Keratinocyte (primary cell): ENCODE data around the gene VPS52. TPM values are rescaled to one million over a fixed set of nuclear protein-coding genes. Genes with fewer than 3 reads are reported as not detected.

Experiments used
- DNase-seq: peaks from one replicate; pipeline ENCODE4 v3.0.0-alpha.2; 2011; ENCODE audit warnings: low read depth, missing footprints, low spot score
- FAIRE-seq: peaks from 2 replicates; lab custom pipeline; 2011; peaks lifted over from hg19 to GRCh38; lab: Jason Lieb, UNC
- H2AFZ ChIP-seq: 2 replicates; pipeline ENCODE4 v1.6.0; 2012; ENCODE audit warnings: low read length, control low read depth, inconsistent platforms; ENCODE audit not compliant: control insufficient read depth
- H3K27ac ChIP-seq: 2 replicates; pipeline ENCODE4 v1.5.1; 2011; ENCODE audit warnings: low read length; ENCODE audit not compliant: control insufficient read depth, insufficient read depth
- H3K27me3 ChIP-seq: 3 replicates; pipeline ENCODE4 v1.6.0; 2011; ENCODE audit warnings: low read length; ENCODE audit not compliant: control insufficient read depth, insufficient read depth; ENCODE audit errors: extremely low read depth
- H3K36me3 ChIP-seq, 2 experiments: 2 replicates in 1 of 2; 3 replicates in 1 of 2; pipeline ENCODE4 v1.5.1; 2011; ENCODE audit warnings: low read length in 2 of 2, mild to moderate bottlenecking in 1 of 2; ENCODE audit not compliant: control insufficient read depth in 2 of 2, insufficient read depth in 2 of 2; ENCODE audit errors: extremely low read depth in 1 of 2
- H3K4me1 ChIP-seq: 3 replicates; pipeline ENCODE4 v1.5.1; 2011; ENCODE audit warnings: low read length; ENCODE audit not compliant: control insufficient read depth, insufficient read depth; ENCODE audit errors: extremely low read depth
- H3K4me2 ChIP-seq: 3 replicates; pipeline ENCODE4 v1.6.0; 2011; ENCODE audit warnings: low read depth, low read length; ENCODE audit not compliant: control insufficient read depth, insufficient read depth; ENCODE audit errors: extremely low read depth
- H3K4me3 ChIP-seq, 3 experiments: fragments of 200-600 bp in 1 of 3; sonication (generic) in 1 of 3; 2 replicates in 2 of 3; 3 replicates in 1 of 3; pipeline ENCODE4 v1.5.1; 2011 to 2016; ENCODE audit warnings: low read length in 3 of 3, mild to moderate bottlenecking in 3 of 3, control low read depth in 2 of 3, inconsistent platforms in 1 of 3, low read depth in 1 of 3, mixed read lengths in 1 of 3, mixed run types in 1 of 3, moderate library complexity in 1 of 3; ENCODE audit not compliant: control insufficient read depth in 2 of 3, insufficient read depth in 2 of 3; ENCODE audit errors: extremely low read depth in 1 of 3
- H3K79me2 ChIP-seq: 2 replicates; pipeline ENCODE4 v1.6.0; 2012; ENCODE audit warnings: low read length; ENCODE audit not compliant: control insufficient read depth, insufficient read depth
- H3K9ac ChIP-seq: 3 replicates; pipeline ENCODE4 v1.6.0; 2011; ENCODE audit warnings: low read length; ENCODE audit not compliant: control insufficient read depth, insufficient read depth; ENCODE audit errors: extremely low read depth
- H3K9me1 ChIP-seq: 3 replicates; pipeline ENCODE4 v1.6.0; 2011; ENCODE audit warnings: low read length; ENCODE audit not compliant: control insufficient read depth, insufficient read depth; ENCODE audit errors: extremely low read depth
- H3K9me3 ChIP-seq: 2 replicates; pipeline ENCODE4 v1.5.1; 2012; ENCODE audit warnings: low read depth, low read length; ENCODE audit not compliant: control insufficient read depth
- H4K20me1 ChIP-seq: 3 replicates; pipeline ENCODE4 v1.6.0; 2011; ENCODE audit warnings: low read length; ENCODE audit not compliant: control insufficient read depth, insufficient read depth; ENCODE audit errors: extremely low read depth
- CTCF ChIP-seq, 3 experiments: IDR thresholded peaks in 1 of 3; conservative IDR thresholded peaks in 1 of 3; optimal IDR thresholded peaks in 1 of 3; 2 replicates in 2 of 3; 3 replicates in 1 of 3; pipeline versions ENCODE3 to v1.5.1; 2011; ENCODE audit warnings: low read length in 3 of 3, mild to moderate bottlenecking in 3 of 3, moderate library complexity in 2 of 3, control low read depth in 1 of 3, inconsistent platforms in 1 of 3; ENCODE audit not compliant: insufficient read depth in 2 of 3; ENCODE audit errors: extremely low read depth in 1 of 3
- EZH2 ChIP-seq: IDR thresholded peaks from one replicate; pipeline ENCODE4 v1.6.1; 2012; ENCODE audit warnings: inconsistent platforms, mild to moderate bottlenecking, low read length, moderate library complexity
- dilution Hi-C: fragments of 300-500 bp; cut with MboI; formaldehyde crosslinking; loops from one replicate; pipeline ENCODE4 v1.7.0; 2020; ENCODE audit warnings: low sequenced_read_pairs; ENCODE audit not compliant: extremely low pct_ligation_motif_present
- polyA minus RNA-seq, 3 experiments: library from RNA; depleted of rRNA, polyadenylated mRNA; stranded (reverse); fragments of >200 nt; gene quantifications; 1 replicate in 1 of 3; 2 replicates in 1 of 3; 3 replicates in 1 of 3; pipeline ENCODE4 v1.2.3, GENCODE V29; 2011
- polyA plus RNA-seq, 5 experiments: library from polyadenylated mRNA; depleted of rRNA in 3 of 5; stranded (reverse) in 3 of 5; stranded (forward) in 1 of 5; unstranded in 1 of 5; fragments of >200 nt; gene quantifications; 1 replicate in 1 of 5; 2 replicates in 3 of 5; 3 replicates in 1 of 5; pipeline versions ENCODE4 v1.2.1 to v1.2.3, GENCODE V29; 2011 to 2012; ENCODE audit warnings: missing spikeins in 2 of 5, low read depth in 1 of 5, low replicate concordance in 1 of 5

VPS52 gene, protein sequence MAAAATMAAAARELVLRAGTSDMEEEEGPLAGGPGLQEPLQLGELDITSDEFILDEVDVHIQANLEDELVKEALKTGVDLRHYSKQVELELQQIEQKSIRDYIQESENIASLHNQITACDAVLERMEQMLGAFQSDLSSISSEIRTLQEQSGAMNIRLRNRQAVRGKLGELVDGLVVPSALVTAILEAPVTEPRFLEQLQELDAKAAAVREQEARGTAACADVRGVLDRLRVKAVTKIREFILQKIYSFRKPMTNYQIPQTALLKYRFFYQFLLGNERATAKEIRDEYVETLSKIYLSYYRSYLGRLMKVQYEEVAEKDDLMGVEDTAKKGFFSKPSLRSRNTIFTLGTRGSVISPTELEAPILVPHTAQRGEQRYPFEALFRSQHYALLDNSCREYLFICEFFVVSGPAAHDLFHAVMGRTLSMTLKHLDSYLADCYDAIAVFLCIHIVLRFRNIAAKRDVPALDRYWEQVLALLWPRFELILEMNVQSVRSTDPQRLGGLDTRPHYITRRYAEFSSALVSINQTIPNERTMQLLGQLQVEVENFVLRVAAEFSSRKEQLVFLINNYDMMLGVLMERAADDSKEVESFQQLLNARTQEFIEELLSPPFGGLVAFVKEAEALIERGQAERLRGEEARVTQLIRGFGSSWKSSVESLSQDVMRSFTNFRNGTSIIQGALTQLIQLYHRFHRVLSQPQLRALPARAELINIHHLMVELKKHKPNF
- polyA plus RNA-seq, result 36.2 to 48.7 TPM (median 40.6 TPM) in 3 replicates
- 29.3 TPM for polyA plus RNA-seq (2011; ENCODE audit: low read depth)
- polyA plus RNA-seq (2011; cell fraction: cytosol; rRNA removed), result 21.9 and 23.3 TPM in 2 replicates
- 113 and 123 TPM in 2 replicates for polyA plus RNA-seq (2011; cell fraction: nucleus; rRNA removed)
- 22.7 and 25.3 TPM in 2 replicates for polyA plus RNA-seq (2012; ENCODE audit: low replicate concordance)
- 52.6 to 68.9 TPM (median 66.8 TPM) in 3 replicates for polyA minus RNA-seq
- 35.1 TPM for polyA minus RNA-seq (2011; cell fraction: cytosol; rRNA and poly(A)+ RNA removed)
- 42.5 and 53.4 TPM in 2 replicates for polyA minus RNA-seq (2011; cell fraction: nucleus; rRNA and poly(A)+ RNA removed)

DNA sequence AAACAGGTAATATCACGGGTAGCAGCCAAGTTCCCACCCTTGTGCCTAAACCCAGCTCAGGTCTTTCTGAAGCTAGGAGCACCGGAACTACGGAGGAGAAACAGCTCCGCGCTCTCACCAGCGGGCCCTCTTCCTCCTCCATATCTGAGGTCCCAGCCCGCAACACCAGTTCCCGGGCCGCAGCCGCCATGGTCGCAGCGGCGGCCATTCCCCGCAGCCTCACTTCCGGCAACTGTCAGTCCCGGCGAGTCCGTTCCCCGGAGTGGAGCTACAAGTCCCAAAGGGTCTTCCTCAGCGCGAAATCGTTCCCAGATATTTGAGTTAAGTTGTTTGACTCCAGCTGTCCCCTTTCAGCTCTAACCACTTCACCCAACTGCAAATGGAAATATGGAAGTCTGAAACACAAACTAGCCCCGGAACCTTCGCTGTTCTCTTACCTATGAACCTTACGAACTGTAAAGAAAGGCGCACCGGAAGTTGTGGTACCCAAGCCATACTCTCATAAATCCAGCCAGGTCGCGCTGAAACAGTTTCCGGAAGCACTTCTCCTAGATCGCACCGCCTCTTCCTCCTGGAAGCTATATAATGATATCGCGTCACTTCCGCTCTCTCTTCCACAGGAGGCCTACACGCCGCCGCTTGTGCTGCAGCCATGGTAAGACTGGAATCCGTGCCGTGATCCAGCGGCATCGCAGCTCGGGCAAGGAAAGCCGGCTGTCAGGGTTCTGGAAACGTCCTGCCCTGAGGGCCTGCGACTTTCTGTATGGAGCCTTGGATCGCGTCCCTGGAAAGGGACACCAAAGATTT, at the start of gene VPS52, which contains the start of gene RPS18:
Gene VPS52, minus strand, starts transcription at position 409 of the 807 bp plus-strand sequence. Its CDS starts 201 bp downstream, at position 208.
Gene RPS18, plus strand, starts transcription at position 608 of the 807 bp plus-strand sequence. Its CDS starts 45 bp downstream, at position 653.
- H2AFZ ChIP-seq, result peak within 1 kb of the TSS; percentile 98

More for the DNA sequence above, at the start of gene VPS52, which contains the start of gene RPS18:
- Histone ChIP-seq H3K4me1 (peaks cover 34% of the 10 kb centered on the region), H3K9me1 (peaks cover 2% of the 10 kb centered on the region), H3K36me3 (peaks cover 38 to 60% of the 10 kb centered on the region in 2 experiments), H3K4me2 (peak within 1 kb of the TSS; percentile 93), H3K79me2 (peaks cover 54% of the 10 kb centered on the region), H3K9me3 (no peaks in the 10 kb centered on the region), H4K20me1 (peaks cover 34% of the 10 kb centered on the region), H3K27me3 (no peaks in the 10 kb centered on the region), H3K27ac (peak within 1 kb of the TSS; percentile 99), H3K9ac (peak within 1 kb of the TSS; percentile 98), H3K4me3 (peak within 1 kb of the TSS; percentile 76 to 100 (median 96))
- dilution Hi-C loops, result no loop called here
- no peak for TF ChIP-seq EZH2
- TF ChIP-seq CTCF (optimal IDR thresholded peaks at IDR 0.05 in 1 of 3, IDR thresholded peaks at IDR 0.05 in 1 of 3, conservative IDR thresholded peaks at IDR 0.05 in 1 of 3; ENCODE audit: extremely low read depth in 1 of 3, insufficient read depth in 2 of 3, low read length in 3 of 3), result no peak
- FAIRE-seq (peak; percentile 71), DNase-seq (peak; percentile 97)
